NCI-H146 treated with DMSO at 0.1 percent for 48 hours (cell line): ENCODE measurements around the gene LMX1B.

ENCODE experiments used
- DNase-seq: peaks from one replicate; lab custom pipeline; 2025; ENCODE audit not compliant: unreplicated experiment; lab: John Stamatoyannopoulos, UW

LMX1B gene

DNA sequence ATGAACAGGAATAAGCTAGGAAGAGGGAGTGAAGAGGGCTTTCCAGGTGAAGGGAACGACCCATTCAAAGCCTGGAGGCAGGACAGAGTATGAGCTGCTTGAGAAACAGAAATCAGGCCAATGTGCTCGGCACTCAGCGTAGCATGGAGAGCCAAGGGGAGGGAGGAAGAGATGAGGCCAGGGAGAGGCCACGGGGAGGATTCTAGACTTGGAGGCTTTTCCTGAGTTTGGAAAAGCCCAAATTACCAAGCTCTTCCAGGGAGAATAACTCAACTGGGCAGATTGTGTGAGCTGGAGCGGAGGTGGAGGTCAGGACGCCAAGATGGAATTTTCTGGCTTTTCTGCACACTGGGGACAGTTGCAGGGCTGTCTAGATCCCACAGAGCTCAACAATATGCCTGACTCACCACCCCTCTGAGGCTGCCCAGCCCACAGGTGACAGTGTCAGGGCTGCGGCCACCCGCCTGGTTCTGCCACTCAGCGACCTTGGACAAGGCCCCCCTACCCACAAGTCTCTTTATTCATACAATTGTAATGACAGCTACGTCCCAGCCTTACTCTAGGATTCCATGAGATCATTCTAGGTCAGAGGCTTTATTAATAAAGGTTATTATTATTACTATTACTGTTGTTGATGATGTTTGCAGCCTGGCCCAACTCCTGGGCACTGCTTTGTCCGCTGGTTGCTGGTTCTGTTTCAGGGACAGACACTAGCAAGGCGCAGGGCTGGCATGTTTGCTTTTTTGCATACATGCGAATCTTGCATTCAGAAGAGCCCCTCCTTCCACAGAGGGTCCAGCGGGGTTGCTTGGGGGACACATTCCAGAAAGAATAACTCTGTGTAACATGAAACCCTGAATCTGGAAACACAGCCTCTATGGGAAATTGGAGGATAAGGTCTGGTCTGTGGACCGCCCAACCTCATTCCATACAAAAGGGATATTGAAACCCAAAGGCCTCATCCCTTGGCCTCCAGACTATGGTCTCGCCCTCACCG, 9.4 kb upstream of the LMX1B start:
- DNase-seq, result no peak

DNA sequence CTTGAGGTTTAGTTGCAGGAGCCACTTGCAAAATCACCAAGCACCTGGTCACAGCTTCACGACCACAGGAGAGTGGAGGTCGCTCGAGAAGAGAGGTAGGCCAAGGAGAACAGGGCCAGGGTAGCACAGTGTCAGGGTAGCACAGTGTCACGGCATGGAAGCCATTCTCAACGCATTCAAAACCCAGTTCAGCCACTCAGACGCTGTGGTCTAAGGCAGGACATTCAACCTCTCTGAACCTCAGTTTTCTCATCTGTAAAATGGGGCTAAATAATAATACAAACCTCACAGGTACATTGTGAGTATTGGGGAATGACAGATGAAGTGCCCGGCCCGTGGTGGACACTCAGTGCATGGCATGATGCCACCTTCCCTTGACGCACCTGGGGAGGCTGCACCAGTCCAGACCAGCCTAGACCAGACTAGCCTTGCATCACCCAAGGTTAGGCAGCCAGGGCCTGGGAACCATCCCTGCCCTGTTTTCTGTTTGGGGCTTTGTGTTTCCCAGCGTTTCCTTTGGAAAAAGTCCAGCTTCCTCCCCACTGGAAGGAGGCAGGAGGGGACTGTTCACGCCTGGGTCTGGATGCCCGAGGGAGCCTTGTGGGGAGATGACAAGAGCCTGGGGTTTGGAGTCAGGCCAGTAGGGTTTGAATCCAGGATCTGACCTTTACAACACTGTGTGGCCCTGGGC, 7.8 kb upstream of the LMX1B start:
- no peak for DNase-seq

DNA sequence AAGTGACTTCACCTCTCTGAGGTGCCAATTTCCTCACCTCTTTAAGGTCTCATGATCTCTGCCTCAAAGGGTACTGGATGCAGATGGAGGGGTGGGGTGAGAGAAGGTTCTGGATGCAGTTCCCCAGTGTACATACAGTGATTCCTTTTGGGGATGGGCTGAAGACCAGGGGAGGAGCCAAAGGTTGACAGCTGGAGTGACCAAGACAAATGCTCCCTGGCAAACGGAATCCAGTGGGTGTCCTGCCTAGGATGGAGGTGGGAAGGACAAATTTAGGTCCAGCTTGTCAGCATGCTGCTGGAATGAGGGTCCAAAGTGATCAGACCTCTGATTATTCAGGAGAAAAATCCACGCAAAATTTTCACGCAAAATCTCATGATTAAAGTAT, 7.3 kb upstream of the LMX1B start:
- no peak for DNase-seq

DNA sequence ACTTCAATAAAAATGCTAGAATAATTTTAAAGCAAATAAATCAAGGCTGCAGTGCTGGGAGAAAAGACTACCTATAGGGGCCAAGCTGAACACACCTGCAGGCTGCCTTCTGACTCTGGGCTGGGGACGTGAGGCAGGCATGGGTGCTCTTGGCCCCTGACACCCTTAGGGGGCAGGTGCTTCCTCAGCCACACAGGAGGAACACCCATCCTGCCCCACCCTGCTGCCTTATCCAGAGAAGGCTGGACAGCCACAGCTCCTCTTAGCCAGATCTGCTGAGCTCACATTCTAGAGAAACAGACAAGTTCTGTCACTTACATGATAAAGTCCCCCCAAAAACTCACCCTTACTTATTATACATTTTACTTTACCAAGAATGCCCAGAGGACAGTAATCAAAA, 6.6 kb upstream of the LMX1B start:
- no peak for DNase-seq

DNA sequence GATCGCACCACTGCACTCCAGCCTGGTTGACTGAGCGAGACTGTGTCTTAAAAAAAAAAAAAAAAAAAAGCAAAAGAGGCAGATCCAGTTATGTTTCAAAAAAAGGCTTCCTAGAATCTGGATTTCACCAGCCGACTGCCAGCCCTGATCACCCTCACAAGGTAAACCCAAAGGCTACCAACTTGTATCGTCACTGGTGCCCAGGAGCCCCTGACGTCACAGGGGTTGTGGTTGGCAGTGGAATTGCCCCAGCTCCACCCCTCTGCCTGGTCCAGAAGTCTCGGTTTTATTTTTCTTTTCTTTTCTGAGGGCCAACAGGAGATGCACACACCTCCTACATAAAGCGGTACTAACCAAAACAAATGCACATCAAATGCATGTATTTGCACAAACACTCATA, 6.0 kb upstream of the LMX1B start:
- no peak for DNase-seq

DNA sequence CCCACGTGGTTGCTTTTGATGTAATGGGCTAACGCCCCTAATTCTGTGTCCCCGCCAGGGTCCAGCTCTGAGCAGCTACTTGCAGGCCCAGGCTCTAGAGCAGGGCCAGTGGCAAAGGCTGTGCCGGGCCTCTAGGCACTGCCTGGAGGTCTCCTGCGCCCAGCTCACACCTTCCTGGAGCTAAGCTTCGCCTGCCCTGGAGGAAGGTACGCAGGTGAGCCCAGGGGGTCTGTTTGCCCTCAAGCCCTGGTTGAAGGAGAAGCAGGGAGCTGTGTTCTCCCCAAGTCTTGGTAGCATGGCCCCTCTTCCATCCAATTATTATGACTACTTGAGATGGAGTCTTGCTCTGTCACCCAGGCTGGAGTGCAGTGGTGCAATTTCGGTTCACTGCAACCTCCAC, 5.2 kb upstream of the LMX1B start:
- no peak for DNase-seq

DNA sequence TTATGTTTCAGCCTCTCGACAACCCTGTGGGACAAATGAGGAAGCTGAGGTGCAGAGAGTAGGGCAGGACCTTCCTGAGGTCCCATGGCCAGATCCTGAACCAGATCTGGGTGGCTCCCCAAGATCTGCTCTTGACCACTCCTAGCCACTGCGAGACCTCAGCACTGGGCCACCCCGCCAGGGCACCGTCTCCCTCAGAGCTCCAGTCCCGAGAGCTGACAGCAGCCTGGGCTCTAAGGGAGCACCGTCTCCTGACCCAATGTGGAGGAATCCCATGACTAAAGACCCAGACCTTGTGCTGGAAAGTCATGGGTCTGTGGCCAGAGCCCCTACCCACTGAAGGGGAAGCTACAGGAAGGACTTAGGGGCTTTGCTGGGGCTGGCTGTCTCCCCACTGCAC, 4.5 kb upstream of the LMX1B start:
- DNase-seq, result no peak

DNA sequence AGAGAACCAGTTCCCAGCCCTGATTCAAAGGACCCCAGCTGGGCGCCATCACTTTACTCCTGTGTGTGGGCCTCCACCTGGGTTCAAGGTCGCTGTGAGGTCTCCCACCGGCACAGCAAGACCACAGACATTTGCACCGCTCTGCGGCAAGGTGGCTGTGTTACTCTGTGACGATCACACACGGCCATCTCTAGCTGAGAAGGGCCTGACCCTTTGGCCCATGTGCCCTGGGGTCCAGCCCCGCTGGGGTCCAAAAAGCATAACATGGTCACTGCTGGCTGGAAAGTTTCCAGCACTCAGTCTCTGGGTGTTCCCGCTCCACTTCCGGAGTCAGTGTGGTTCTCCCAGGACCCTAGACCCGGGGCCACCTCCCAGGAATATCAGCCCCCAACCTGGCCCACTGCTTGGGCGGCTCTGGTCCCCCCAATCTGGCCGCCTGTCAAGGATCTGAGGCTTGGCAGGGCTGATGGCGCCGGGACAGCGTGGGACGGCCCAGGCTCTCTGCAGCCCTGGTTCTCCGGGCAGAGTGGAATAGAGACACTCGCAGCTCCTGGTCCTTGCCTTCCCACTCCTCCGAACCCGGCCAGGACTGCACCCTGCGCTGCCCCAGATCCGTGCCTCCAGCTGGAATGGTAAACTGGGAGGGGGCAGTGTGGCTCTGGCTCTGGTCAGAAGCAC, 3.9 kb upstream of the LMX1B start:
- no peak for DNase-seq

DNA sequence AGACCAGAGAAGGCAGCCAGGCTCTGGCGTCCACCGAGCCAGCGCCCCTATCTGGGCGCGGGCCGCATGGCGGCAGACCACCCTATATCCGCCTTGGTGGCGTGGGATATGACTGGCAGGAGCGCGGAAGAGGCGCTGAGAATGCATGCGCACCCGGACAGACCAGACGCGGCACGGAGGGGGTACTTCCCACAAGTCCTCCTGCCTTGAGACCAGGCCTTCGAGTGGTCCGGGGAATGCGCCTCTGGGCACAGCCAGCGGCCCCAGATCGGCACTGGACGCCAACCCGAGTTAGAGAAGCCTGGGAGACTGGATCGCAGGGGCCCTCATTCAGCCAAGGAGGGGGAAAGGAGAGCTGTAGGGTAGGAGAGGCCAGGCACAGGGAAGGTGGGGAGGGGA, 2.5 kb upstream of the LMX1B start:
- DNase-seq, result no peak

DNA sequence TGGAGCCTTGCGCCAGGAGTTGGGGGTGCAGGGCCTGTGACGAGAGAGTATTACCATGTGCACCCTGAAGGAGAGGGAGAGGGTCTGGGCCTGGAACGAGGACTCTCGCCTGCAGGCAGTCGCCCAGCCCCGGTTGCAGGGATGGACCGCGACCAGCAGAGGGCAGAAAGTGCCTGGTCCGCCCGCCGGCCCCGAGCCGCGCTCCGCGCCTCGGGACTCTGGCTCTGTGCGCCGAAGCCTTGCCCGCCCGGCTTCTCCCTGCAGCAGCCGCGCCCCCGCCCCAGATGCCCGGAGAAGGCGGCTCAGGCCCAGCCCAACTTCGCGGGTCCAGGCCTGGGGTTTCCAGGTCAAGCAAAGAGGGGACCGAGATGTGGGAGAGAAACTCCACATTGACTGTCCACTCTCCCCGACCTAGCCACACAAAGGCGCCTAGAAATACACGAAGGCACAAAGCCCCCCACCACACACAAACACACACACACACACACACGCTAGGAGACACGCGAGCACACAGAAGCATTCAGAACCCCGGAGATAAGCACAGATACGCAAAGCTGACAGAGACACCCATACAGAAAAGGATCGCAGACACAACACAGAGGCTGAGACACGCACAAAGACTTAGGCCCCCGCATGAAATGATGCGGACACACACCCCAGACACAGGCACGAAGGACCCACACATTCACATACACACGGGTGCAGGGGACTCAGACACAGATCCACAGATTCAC, 2.0 kb upstream of the LMX1B start:
- DNase-seq, result peak; percentile 1

DNA sequence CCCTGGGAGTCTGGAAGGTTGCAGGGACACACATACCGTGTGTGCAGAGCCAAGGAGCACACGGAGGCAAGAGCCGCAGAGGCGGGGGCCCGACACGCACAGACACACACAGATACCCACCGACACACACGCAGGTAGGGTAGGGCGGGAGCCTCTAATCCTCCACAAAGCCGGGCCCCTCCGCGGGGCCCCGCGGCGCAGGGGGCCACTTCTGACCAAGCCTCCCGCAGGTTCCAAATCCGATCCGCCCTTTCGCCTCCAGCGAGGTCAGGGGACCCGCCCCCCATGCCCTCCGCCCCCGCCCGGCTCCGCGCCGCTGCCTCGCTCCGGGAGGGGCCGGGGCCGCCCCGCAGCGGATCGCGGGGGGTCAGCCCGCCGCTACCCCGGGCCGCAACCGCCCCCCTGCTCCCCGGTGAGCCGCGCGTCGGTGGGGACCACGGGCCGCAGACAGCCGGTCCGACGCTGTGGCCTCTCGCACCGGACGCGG, 1.4 kb upstream of the LMX1B start:
- no peak for DNase-seq

DNA sequence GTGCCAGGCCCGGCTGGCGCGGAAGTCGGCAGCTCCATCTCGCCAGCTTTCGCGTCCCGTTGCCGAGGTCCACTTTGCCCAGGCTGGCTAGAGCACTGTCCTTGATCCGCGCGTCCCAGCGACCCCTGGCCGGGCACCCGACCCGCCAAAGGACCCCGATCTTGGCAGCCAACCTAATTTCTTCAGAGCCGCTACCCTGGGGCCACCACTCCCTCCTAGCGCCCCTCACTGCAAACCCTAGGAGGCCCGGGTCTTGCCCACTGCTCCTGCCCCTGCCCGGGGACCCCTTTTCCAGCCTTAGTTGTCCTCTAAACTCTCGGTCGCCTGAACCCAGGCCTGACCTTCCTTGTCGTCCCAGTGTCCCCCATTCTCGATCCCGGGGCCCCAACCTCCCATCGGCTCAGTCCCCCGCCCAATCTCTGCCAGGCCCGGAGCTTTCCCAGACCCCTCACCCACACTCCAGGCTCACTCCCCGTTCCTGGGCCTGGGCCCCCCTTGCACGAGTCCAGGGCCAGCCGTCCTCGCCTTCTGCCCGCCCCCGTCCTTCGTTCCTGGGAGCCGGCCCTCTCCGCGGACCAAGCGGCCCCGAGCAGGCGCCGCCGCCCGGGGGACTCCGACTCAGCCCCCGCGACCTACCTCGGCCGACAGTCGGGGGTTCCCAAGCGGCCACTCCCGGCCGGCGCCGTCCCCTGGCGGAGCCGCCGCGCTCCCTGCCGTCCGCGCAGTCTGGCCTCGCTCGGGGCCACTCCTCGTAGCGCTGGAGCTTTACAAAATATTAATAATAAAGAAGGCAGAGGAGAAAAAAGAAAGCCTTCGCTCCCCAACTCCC, 701 bp upstream of the LMX1B start:
- no peak for DNase-seq

DNA sequence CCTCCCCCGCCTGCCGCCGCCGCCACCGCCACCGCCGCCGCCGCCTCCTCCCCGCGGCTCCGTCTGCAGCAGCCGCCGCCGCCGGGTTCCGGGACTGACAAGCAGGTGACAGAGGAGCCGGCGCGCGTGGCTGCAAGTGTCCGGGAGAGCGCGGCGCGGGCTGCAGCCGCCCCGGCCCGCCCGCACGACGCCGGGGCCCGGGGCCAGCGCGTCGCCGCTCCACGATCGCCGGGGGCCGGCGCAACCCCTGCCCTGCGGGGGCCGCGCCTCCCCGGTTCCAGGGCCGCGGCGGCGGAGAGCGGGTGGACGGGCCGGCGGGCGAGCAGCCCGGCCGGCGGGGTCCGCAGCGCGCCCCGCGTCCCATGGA, 343 bp downstream of the LMX1B start:
- DNase-seq, result no peak

DNA sequence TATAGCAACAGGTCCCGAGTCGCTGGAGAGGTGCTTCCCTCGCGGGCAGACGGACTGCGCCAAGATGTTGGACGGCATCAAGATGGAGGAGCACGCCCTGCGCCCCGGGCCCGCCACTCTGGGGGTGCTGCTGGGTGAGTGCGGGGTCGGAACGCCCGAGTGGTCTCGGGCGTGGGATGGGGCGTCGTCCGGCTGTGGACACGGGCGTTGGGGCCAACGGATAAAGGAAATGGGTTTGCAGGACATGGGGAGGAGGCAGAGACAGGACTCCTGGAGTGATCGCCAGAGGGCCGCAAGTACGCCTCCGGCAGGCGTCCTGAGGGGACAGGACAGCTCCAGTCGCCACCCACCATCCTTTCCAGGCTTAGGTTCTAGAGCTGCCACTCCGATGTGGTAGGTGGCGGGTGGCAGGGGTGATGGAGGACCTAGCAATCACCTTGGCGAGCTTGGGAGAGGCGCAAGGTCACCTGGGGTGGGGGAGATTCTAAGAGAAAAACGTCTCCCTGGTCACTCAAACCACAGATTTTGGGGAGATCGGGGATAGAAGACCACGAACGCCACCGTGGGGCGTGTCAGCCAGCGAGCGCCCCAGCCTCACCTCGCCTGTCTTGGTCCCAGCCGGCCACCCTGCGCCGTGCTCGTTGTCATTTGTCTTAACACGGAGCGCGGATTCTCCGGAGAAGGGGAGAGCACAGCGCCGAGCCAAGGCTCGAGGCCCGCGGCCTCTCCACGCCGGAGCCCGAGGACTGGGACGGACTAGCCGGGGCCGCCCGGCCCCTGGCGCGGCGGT, 922 bp downstream of the LMX1B start:
- DNase-seq, result no peak

DNA sequence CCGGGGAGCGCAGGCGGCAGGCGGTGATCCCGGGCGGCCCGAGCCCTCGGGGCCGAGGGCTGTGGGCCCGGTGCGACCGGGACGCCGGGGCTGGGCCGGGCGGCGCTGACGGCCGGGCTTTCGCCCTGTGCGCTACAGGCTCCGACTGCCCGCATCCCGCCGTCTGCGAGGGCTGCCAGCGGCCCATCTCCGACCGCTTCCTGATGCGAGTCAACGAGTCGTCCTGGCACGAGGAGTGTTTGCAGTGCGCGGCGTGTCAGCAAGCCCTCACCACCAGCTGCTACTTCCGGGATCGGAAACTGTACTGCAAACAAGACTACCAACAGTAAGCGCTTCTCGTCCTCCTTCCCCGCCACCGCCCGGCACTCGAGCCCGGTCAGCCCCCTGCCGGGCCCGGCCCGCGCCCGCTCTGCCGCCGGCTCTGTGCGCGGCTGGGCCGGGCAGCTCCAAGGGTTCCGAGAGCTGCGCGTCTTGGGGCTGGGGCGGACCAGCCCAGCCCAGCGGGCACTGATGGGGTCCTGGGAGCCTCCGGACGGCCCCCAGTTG, 1.6 kb downstream of the LMX1B start:
- no peak for DNase-seq

DNA sequence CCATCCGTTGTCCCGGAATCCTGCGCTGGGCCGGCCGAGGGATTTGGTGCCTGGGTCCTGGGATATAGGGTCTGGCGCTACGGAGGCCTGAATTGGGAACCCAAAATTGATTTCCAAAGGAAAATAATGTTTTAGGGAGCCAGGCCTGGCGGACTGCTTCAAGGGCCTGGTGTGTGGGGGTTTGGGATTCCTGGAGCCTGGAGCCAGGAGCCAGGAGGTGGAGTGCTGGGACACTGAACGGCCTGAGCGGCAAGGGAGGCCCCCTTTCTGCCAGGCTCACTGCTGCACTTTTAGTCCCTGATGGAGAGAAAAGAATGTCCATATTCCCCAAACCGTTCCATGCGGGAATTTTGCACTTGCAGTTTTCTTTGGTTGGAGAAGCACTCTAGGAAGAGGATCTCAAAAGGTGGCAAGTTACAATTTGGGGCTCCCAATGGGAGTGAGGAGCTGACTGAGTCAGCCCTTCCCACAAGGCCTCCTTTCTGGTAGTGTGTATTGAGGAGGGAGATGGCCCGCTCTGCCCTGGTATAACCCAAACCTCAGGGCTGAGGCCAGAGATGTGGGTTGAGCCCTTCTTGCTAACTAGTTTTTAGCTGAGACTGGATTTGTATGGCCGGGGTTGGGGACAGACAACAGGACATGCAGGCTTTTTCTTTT, 2.2 kb downstream of the LMX1B start:
- no peak for DNase-seq

DNA sequence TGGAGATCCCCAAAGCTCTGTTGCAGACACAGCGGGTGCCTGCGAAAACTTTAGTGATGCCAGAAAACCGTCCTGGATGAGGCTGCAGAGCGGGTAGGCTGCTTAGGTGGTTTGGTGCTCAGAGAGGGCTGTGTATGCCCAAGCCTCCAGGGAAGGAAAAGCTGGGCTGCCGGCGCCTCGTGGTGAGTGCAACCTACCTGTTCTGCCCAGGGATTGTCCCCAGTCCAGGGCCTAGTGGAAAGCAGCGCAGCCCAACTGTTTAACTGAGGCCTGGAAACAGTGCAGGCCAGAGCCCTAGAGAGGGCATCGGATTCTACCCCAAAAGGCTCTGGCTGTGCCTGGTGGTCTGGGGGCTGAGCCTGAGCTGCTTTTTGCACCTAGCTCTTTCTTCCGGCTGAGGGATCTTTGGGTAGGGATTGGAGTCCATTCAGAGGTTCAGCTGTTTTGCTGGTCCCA, 2.8 kb downstream of the LMX1B start:
- DNase-seq, result no peak

DNA sequence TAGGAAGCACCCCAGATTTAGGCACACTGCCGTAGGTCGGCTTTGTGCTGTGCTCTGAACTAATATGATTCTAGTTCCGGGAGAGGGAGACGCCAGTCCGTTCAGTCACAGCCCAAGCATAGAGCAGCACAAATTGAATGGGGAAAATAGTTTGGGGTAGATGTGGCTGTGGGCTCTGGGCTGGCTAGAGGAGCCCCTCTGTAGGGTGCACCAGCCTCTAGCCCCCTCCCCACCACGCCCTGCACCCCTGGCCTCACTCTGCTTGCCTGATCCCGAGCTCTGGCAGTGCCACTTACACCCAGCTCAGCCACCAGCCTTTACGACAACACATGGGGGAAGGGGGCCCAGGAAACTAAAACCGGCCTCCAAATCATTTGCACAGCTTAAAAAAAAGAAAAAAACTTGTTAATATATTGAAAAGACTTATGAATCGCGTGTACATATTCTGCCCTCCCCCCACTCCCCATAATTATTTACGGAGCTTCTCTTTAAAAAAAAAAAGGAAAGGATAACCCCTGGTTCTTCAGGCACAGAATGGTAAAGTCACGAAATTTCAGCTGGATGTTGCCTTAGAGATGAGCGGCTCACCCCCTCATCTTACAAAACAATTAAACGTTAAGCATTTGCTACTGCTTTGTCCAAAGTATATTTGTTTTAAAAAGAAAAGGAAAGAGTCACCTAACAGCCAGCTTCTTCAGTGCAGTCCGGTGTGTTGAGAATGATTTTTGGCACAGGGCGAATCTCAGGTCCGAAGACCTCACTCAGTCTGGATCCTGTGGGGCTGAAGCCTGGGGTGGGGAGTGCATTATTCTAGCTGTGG, 3.5 kb downstream of the LMX1B start:
- no peak for DNase-seq
